Activated CD8-positive, alpha-beta memory T cell treated with anti-CD3 and anti-CD28 coated beads for 24 hours (primary cell): ENCODE results near the gene FAM72A.
"Not testable (repeated sequence)": the region's sequence is repeated elsewhere in the genome, so short reads cannot be mapped to it uniquely, and the experiment has no call there.

Experiments
- DNase-seq: peaks from one replicate; pipeline ENCODE4 v3.0.0-alpha.2; 2020

FAM72A gene

DNA sequence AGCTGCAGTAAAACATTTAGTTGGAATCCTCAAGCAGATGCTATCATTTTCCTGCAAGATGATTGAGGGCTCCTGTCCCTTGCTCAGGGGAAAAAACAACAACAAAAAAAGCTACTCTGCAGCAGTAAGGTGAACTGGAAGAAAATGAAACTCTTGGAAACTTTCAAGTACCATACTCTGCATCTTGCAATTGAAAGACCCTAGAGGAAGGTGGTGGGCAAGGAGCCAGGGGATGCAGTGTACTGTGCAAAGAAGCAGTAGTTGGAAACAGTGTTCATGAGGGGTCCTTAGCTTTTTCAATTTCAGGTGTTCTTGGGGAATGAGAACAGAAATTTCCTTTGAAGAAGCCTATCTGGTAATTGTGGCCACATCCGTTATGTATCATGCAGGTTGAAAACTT, 8.2 kb upstream of the FAM72A start:
- not testable (repeated sequence) for DNase-seq

DNA sequence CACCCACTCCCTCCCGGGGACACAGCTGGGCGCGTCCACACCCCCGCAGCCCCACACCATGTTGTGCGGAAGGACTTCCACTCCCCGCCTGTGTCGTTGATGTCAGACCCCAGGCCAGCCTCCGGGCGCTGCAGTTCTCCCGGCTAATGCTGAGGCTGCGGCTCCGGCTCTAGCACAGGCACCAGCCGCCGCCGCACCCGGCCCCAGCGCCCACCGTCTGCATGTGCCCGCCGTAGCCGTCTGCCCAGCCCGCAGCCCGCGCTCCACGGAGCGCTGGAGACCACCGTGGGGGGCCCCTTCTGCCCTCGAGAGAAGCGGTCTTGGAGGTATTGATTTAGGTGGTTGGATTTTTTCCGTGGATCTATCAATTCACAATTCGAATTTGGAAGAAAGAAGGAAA, 2.9 kb upstream of the FAM72A start:
- DNase-seq = peak; percentile 60

DNA sequence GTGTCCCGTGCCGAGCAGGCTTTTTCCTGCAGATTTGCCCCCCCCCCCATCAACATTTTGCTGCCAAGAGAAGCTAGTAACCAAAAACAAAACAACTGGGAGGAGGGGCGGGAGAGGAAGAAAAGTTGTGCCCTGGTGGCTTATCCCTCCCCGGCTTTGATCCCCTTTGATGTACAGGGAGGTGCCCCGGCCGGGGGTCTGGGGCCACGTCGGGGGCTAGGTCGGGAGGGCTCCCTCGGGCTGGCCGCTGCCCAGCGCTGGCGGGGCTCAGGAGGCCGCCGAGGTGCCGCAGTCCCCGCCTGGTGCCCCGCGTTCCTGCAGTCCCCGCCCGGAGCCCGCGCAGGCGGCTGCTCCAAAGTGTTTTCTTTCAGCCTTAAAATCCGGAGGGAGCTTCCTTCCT, 2.2 kb upstream of the FAM72A start:
- peak; percentile 55 for DNase-seq

DNA sequence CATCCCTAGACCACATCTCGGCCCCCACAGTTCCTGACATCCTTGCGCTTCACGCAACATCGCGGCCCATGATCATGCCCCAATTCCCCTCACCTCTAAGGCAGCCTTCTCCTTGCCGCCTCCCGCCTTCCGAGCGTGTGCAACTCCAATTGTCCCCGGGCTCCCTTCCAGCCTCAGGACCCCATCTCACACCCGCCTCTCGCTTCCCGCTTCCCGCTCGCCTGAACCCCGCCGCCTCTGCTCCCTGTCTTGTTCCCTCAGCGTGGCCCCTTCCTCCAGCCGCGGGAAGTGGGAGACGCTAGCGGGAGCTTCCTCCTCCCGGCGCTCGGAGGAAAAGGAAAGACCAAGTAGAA, 1.5 kb upstream of the FAM72A start:
- DNase-seq = peak; percentile 54

DNA sequence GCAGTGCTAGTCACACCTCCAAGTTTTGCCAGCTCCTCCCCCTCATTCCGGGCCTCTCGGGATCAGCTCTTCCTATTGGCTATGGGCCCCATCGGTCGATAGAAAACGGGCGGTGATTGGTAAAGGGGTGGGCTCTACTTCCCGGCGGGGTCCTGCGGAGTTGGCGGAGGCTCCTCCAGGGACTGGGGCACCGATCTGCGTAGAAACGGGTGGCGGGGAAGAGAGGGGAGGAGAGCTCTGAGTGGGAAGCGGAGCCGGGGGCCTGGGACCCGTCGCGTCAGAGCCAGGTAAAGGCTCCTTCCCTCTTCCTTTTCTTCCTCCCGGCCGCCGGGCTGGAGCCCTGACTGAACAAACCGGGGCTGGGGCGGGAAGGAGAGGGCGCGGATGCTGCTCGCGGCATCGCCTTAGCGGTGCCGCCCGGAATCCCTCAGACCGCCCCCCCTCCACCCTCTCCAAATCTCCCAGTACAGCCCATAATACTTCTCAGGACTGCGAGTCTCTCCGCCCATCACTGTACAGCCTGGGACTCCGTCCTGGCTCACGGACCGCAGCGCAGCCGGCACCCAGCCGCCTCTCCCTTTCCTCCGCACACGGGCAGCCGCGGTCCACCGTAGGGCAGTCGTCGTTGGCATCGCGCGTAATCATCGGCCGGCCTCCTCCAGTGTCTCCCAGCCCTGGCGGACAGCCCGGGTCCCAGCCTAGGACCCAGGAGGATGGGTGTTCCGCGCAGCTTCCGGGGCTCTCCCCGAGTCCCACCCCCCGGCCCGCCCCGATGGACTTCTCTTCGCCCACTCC, 922 bp upstream of the FAM72A start, which contains the start of gene SRGAP2:
Gene SRGAP2 (plus strand): TSS at position 178 of the 795 bp plus-strand sequence. CDS start 2,430 bp downstream, outside the sequence.
- peak; percentile 82 for DNase-seq

DNA sequence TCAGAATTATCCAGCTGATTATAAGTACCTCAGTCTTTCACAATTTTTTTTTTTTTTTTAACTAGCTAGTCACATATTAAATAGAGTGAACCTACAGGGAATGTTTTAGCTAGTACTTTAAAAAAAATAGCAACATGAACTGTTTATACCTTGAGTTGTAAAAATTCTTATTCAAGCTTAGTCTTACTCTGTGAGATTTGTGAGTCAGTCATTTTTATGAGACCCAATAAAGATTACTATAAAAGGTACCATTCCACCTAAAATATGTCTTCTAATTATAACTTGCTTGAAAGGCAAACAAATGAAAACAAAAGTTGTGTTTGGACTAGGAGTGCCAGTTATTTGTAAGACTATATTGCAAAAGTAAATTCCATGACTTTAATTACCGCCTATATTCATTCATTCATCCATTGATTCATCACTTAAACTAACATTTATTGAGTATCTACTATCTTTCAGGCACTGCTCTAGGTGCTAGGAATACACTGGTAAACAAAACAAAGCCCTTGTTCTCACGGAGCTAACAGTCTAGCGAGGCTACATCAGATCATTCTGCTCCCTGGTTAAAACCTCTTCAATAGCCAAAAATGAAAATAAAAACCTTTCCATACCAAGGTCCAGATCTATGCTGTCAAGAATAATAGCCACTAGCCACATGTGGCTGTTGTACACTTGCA, 5.8 kb downstream of the FAM72A start:
- not testable (repeated sequence) for DNase-seq

DNA sequence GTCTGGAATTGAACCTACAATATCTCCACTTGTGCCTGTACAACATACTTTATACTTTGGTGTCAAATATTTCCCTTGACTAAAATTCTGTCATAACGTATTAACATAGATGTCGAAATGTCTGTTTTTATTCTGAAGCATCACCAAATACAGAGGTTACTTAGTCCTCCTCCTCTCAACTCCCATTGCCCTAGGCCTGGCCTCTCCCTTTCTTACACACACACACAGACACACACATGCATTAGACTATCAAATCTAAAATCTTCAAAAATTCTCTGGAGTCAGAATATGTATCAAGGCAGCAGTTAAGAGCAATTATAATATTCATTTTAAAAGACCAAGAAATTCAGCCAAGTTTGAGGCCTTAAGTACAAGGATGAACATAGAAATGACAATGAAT, 7.5 kb downstream of the FAM72A start:
- DNase-seq = not testable (repeated sequence)

DNA sequence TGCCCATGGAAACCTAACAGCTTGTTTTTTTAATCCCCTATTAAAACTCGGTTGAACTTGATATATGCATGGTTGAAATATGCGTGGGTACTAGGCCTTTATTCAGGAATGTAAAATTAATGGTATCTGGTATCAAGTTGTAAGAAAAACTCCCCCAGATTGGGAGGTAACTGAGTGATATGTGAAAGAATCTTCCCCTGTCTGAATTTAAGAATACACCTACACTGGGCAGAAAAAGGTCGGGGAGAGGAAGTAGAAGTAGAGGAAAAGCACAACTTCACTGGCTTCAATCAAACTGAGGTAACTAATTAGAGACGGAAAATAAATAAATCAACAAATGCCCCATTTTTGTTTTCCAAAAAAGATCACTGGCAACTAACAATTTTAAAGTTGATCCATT, 15.8 kb downstream of the FAM72A start:
- not testable (repeated sequence) for DNase-seq

DNA sequence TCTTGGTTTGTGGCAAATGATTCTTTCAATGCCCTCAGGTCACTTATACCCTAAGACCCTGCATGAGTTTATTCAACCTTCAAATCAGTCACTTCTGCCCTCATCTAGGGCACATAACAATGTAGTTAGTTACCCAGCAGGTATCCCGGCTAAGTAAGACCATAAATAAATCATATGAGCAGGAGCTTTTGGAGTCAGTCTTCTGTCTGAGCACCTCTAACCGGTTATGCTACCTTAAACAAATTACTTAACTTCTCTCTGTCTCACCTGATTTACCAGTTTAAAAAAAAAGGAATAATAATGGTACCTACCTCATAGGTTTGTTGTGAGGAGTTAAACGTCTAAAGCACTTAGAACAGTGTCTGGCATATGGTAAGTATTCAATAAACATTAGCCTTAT, 16.9 kb downstream of the FAM72A start:
- not testable (repeated sequence) for DNase-seq

DNA sequence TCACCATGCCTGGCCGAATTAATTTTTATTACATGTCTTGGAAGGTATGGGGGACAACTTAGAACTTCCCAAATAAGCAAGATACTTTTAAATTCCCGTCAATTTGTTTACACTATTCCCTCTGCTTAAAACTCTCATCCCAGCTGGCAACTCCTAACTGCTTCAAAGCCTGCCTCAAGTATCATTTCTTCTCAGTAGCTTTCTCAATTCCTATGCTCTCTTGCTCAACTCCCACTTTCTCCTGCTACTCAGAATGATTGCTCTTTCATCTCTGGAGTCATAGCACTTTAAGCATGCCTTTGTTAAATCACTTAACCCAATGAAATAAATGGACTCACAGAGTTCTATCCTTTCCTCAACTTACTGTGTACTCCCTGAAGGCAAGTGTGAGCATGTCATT, 18.9 kb downstream of the FAM72A start:
- not testable (repeated sequence) for DNase-seq

DNA sequence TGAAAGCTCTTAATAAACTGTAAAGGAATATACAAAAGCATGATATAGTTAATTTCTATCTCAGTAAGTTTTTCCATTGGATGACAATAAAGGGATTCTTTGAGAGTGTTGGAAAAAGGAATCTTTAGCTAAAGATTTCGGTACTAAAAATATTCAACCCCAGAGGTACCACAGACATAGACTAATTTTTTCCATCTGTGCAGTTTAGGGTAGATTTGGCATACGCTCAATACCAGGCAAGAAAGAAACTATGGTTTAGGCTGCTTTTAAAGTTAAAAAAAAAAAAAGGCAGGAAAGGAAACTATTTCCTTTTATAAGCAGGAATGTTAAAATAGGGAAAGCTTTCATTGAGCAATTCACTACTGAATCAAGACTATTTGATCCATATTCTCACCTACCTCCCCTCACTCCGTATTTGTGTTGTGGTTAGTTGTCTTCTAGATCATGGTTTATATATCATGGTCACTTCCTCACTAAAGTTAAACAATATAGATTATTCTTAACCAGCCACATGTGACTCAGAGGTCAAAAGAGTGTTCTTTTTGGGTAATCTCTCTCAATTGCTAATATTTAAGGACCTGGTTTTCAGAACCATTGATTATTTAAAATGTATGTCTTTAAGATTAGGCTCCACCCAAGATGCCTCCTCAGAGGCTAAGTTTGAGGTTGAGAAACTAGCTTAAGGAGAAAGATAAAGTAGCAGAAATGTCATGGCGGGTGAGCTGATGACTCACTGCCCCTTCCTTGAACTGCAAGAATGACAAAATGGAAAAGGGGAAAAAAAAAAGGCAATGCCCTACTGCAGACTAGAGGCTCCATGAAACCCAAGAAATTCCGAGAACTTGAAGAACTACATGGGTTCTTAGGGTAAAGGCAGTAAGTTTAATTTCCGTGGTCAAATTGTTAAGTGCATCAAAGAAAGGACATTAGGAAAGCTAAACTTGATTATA, 20.0 kb downstream of the FAM72A start:
- DNase-seq = not testable (repeated sequence)

DNA sequence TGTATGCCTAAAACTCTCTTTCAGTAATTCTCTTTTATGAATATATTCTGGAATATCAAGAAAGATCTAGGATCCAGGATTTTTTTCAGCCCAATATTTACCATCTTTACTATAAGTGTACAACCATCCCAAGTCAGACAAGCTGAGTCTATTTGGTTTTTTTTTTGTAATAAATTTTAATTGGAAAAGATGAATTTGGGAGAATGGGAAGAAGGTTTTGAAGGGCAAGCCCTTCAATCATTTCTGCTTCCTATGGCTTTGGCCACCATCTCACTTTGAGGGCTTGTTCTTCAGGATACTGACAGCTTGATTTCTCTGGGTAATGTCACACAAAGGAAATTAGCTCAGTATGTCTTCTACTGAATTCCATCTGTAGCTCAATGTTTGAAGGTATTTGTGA, 23.0 kb downstream of the FAM72A start:
- DNase-seq = not testable (repeated sequence)

DNA sequence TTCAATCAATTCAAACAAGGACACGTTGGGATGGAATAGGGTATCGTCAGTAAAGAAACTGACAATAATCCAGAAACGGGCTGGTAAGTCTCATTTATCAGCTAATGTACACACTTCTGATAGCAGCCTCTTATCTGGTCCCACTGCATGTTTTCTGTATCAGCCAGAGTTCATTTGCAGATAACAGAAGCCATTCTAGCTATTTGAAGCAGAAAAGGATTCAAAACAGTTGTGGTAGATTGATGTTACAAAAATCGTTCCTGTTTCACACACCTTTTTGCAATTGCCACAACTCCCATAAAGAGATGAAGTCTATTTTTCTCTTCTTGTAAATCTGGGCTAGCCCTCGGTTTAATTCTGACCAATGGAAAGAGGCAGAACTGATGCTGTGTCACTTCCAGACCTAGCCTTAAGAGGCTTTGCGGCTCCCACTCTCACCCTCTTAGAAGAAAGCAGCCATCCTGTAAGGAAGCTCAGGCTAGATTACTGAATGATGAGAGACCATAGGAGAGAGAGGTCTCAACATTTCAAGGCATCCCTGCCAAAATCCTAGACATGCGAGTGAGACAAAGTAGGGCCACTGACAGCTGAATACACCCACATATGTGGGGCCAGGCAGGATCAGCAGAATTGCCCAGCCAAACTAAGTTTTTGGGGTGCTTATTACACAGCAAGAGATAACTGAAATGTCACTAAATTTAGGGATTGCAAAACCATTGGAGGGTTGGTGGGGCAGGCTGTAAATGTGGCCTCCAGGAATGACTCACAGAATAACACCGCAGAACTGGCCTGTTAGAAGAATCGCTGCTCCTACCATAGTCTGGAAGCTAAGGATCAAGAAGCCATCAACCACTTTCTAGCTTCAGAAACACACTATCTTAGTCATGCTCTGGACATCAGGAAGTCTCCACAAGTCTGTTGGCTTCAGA, 24.3 kb downstream of the FAM72A start:
- DNase-seq = not testable (repeated sequence)

DNA sequence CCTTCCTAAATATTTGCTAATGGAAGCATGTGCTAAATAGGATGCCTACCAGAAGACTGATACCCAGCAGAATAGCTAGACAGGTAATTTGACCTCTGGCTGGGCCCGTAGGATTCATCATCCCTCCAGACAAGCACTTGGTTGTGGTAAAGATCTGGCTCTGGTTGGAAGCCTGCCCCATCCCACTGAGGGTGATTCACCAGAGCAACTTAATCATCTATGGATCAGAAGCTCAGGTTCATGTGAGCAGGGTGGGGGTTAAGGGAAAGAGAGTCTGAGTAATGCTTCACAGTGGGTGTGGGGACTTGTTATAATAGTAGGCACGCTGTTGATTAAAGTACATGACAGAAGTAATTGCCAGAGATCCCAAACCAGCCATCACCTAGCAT, 26.5 kb downstream of the FAM72A start:
- DNase-seq = not testable (repeated sequence)

DNA sequence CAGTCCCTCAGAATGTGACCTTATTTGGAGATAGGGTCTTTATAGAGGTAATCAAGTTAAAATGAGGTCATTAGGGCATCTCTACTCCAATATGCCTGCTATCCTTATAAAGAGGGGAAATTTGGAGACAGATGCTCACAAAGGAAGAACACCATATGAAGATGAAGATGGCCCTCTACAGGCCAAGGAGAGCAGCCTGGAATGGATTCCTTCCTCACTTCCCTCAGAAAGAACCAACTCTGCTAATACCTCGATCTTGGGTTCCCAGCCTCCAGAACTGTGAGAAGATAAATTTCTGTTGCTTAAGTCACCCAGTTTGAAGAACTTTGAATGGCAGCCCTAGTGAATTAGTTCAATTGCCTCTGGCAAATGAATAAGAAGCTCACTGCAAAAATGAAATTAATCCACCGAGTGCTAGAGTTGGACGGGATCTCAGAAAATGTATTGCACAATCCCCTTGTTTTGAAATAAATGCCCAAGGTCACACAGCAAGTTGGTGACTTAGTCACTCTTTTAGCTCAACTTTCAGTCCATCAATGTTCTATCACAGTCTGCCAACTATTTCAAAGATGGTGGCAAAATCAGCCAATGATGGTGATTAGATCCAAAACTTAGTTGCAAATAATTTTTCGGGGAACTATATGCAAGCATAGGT, 27.1 kb downstream of the FAM72A start:
- DNase-seq = not testable (repeated sequence)

DNA sequence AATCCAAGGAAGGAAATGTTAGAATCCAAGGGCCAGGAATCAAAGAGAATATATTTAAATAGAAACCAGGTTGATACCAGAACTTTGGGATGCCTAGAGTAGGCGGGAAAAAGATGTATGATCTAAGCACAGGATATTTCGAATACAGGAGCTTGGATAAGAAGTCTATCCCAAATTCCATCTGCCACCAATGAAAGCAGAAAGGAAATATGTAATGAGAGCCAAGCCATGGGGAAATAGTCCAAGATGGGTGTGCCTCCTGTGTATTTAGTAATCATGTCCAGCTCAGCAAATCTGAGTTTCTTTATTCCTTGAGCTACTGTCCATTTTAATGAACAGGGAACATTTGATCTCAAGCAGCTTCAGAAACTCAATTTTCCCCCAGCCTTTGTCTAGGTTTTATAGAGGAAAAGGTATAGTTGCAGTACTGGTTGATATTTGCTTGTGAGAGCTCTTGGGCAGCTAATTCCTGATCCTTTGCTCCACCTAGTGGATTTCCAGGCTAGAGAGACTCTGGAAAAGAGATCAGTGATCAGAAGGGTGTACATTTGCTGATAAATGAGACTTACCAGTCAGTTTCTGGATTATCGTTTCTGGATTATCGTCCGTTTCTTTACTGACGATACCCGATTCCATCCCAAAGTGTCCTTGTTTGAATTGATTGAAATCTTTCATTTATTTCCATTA, 28.3 kb downstream of the FAM72A start:
- not testable (repeated sequence) for DNase-seq

DNA sequence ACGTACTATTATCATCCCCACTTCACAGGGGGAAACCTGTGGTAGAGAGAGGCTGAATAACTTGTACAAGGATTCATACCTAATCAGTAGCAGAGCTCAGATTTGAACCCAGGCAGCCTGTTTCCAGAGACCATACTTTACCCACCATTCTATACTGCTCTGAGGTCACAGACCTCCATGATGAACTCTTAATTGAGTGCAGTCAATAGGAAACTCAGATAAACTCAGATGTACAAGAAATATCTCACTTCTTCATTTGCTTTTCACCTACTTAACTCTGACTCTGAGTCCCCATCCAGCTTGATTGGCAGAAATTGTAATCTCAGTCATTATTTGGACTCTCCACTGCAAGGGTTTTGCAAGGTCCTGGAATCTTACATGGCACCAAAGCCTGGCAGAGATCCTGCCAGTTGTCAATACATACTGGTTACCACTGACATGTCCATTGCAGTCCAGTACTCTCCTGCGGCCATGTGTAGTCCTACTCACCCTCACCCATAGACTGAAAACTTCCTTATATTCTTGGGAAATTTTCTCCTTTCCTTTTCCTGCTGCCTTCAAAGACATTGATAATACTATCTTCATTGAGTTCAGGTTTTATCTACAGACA, 29.4 kb downstream of the FAM72A start:
- not testable (repeated sequence) for DNase-seq

DNA sequence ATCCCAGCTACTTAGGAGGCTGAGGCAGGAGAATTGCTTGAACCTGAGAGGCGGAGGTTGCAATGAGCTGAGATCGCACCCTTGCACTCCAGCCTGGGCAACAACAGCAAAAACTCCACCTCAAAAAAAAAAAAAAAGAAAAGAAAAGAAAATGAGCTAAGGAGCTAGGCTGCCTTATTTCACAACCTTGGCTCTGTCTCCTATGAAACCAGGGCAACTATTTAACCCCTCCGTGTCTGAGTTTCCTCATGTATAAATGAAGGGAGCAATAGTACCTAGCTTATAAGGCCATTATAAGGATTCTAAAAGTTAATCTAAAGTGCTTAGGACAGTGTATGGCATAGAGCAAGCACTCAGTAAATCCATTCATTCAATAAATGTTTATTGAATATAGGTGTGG, 32.8 kb downstream of the FAM72A start:
- DNase-seq = not testable (repeated sequence)

DNA sequence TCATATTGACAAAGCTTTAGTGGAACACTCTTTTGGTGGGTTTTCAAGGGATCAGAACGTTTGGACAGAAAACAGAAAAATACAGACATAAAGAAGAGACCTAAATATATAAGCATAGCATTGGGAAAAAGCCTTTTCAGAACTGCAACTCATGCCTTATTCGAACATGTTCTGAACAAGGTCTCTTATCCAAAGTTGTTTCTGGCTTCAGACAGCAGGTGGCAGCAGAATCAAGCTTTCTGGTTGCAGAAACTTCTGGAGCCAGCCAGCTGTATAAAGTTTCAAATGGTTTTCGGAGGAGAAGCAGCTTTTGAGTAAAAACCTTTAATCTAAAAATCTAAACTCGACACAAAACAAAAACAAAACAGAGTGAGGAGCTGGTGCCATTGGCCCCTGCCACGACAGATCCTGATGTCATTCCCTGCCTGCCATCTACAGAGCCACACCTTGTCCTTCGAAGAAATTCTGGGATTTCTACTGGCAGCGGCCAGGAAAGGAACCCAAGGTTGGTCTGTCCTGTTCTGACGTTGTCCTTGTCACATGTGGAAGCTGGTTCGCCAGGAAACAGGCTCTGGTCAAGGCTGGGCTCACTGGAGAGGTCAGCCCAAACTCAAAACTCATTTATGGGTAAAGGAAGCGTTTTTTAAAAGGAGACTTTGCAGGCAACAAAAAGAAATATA, 35.1 kb downstream of the FAM72A start:
- not testable (repeated sequence) for DNase-seq
